Endothelial cell of umbilical vein (primary cell): ENCODE data around the gene ITGA11. TPM values are rescaled to one million over a fixed set of nuclear protein-coding genes. Genes with fewer than 3 reads are reported as not detected.

ENCODE experiments used
- BruUV-seq: library from RNA; stranded (reverse); fragments of 400-500 nt; replicated peaks from 2 replicates; lab custom pipeline; 2021; lab: Mats Ljungman, UMichigan
- CTCF ChIA-PET: fragments of 300-600, 350-600 bp; sonication (Branson Sonifier 250); formaldehyde crosslinking; loops from one replicate; lab custom pipeline; 2021; ENCODE audit warnings: antibody characterized with exemption, inconsistent platforms; lab: Charles Lee
- POLR2A ChIA-PET: fragments of 300-600, 350-600 bp; sonication (Branson Sonifier 250); formaldehyde crosslinking; loops from one replicate; lab custom pipeline; 2021; ENCODE audit warnings: antibody characterized with exemption, inconsistent platforms; lab: Charles Lee
- DNase-seq: peaks from one replicate; pipeline ENCODE4 v3.0.0-alpha.2; 2011; ENCODE audit warnings: low read depth, low spot score
- FAIRE-seq: peaks from 2 replicates; lab custom pipeline; 2011; peaks lifted over from hg19 to GRCh38; lab: Jason Lieb, UNC
- H2AFZ ChIP-seq: 2 replicates; pipeline ENCODE4 v1.6.0; 2012; ENCODE audit warnings: low read depth, low read length, control low read depth, inconsistent platforms
- H3K27ac ChIP-seq: 2 replicates; pipeline ENCODE4 v1.5.1; 2011; ENCODE audit warnings: low read depth, mild to moderate bottlenecking, control low read depth, low read length, moderate library complexity; ENCODE audit not compliant: insufficient read depth
- H3K27me3 ChIP-seq, 2 experiments: 2 replicates each; pipeline versions ENCODE4 v1.6.0 to v1.6.1; 2011; ENCODE audit warnings: low read length in 2 of 2, mixed read lengths in 1 of 2; ENCODE audit not compliant: control insufficient read depth in 2 of 2, insufficient read depth in 2 of 2
- H3K36me3 ChIP-seq, 2 experiments: 2 replicates in 1 of 2; 3 replicates in 1 of 2; pipeline ENCODE4 v1.5.1; 2011; ENCODE audit warnings: low read length in 2 of 2, mild to moderate bottlenecking in 1 of 2, moderate library complexity in 1 of 2; ENCODE audit not compliant: control insufficient read depth in 2 of 2, insufficient read depth in 2 of 2; ENCODE audit errors: extremely low read depth in 1 of 2
- H3K4me1 ChIP-seq: 3 replicates; pipeline ENCODE4 v1.5.1; 2011; ENCODE audit warnings: mild to moderate bottlenecking, low read length; ENCODE audit not compliant: control insufficient read depth, insufficient read depth; ENCODE audit errors: extremely low read depth
- H3K4me2 ChIP-seq: 2 replicates; pipeline ENCODE4 v1.6.1; 2011; ENCODE audit warnings: low read length, control low read depth, mixed read lengths; ENCODE audit not compliant: insufficient read depth
- H3K4me3 ChIP-seq, 3 experiments: fragments of 200-600 bp in 1 of 3; sonication (generic), shearing (Covaris generic) in 1 of 3; replicated peaks in 1 of 3; 2 replicates each; pipeline ENCODE4 v1.5.1; 2011 to 2016; ENCODE audit warnings: control low read depth in 3 of 3, low read length in 3 of 3, mild to moderate bottlenecking in 2 of 3, inconsistent platforms in 1 of 3, low read depth in 1 of 3, moderate library complexity in 1 of 3; ENCODE audit not compliant: insufficient read depth in 1 of 3
- H3K79me2 ChIP-seq: 2 replicates; pipeline ENCODE4 v1.6.0; 2012; ENCODE audit warnings: low read length, inconsistent platforms; ENCODE audit not compliant: control insufficient read depth, insufficient read depth
- H3K9ac ChIP-seq: replicated peaks from 2 replicates; pipeline ENCODE3; 2011; ENCODE audit warnings: low read length, control low read depth; ENCODE audit not compliant: insufficient read depth; ENCODE audit errors: extremely low read depth
- H3K9me1 ChIP-seq: replicated peaks from 3 replicates; pipeline ENCODE4 v1.6.0; 2011; ENCODE audit warnings: mild to moderate bottlenecking, low read length; ENCODE audit not compliant: control insufficient read depth, insufficient read depth; ENCODE audit errors: extremely low read depth
- H3K9me3 ChIP-seq: replicated peaks from 2 replicates; pipeline ENCODE4 v1.5.1; 2012; ENCODE audit warnings: low read length, inconsistent platforms; ENCODE audit not compliant: control insufficient read depth, insufficient read depth
- H4K20me1 ChIP-seq: replicated peaks from 2 replicates; pipeline ENCODE3; 2011; ENCODE audit warnings: mild to moderate bottlenecking, low read length; ENCODE audit not compliant: control insufficient read depth, insufficient read depth; ENCODE audit errors: extremely low read depth
- EZH2 ChIP-seq: IDR thresholded peaks from 2 replicates; pipeline ENCODE4 v1.6.1; 2012; ENCODE audit warnings: borderline replicate concordance, low read depth, mild to moderate bottlenecking, moderate library complexity, low read length, inconsistent platforms; ENCODE audit not compliant: severe bottlenecking
- FOS ChIP-seq: IDR thresholded peaks from 2 replicates; pipeline ENCODE4 v1.6.1; 2011; ENCODE audit warnings: mild to moderate bottlenecking, low read length, moderate library complexity, borderline replicate concordance; ENCODE audit not compliant: insufficient read depth
- GATA2 ChIP-seq: IDR thresholded peaks from 2 replicates; pipeline ENCODE4 v1.7.0; 2011; ENCODE audit warnings: low read depth, mild to moderate bottlenecking, moderate library complexity, mixed read lengths, low read length; ENCODE audit not compliant: insufficient read length, insufficient read depth
- JUN ChIP-seq: IDR thresholded peaks from 2 replicates; pipeline ENCODE4 v1.6.1; 2011; ENCODE audit warnings: borderline replicate concordance, low read depth; ENCODE audit not compliant: insufficient read length, insufficient read depth
- MYC ChIP-seq: IDR thresholded peaks from one replicate; pipeline ENCODE4 v1.6.1; 2011; ENCODE audit warnings: mild to moderate bottlenecking, low read depth, low read length
- POLR2A ChIP-seq: IDR thresholded peaks from 2 replicates; pipeline ENCODE4 v1.6.1; 2012; ENCODE audit warnings: low read depth, mild to moderate bottlenecking, control low read depth, low read length
- POLR2AphosphoS5 ChIP-seq: IDR thresholded peaks from 2 replicates; pipeline ENCODE4 v1.6.1; 2012; ENCODE audit warnings: low read depth, mild to moderate bottlenecking, control low read depth, low read length, moderate library complexity; ENCODE audit not compliant: insufficient read depth
- dilution Hi-C: fragments of 300-500 bp; cut with MboI; formaldehyde crosslinking; loops from one replicate; pipeline ENCODE4 v1.15.0; 2019; ENCODE audit warnings: low sequenced_read_pairs; ENCODE audit not compliant: extremely low pct_ligation_motif_present
- intact Hi-C: fragments of 100-400 bp; cut with micrococcal nuclease; formaldehyde crosslinking; loops from one replicate; pipeline ENCODE4 v1.10.0; 2022
- polyA plus RNA-seq, 4 experiments: library from polyadenylated mRNA; depleted of rRNA in 3 of 4; stranded (reverse) in 3 of 4; unstranded in 1 of 4; fragments of >200 nt; gene quantifications; 2 replicates each; pipeline versions ENCODE4 v1.2.1 to v1.2.3, GENCODE V29; 2011 to 2012; ENCODE audit warnings: missing spikeins in 1 of 4
- total RNA-seq: library from RNA; stranded (reverse); gene quantifications from 2 replicates; pipeline ENCODE4 v1.2.3, GENCODE V29; 2021
- TF ChIP-seq, protein P1 (sequence below): IDR thresholded peaks from 2 replicates; pipeline ENCODE4 v1.6.1; 2011; ENCODE audit not compliant: insufficient read depth, insufficient read length
- TF ChIP-seq, protein P2 (sequence below), 2 donors: IDR thresholded peaks; 1 replicate in 1 of 2; 2 replicates in 1 of 2; pipeline ENCODE4 v1.5.1; 2011; ENCODE audit warnings: low read length in 2 of 2, mild to moderate bottlenecking in 2 of 2, moderate library complexity in 2 of 2, control low read depth in 1 of 2, inconsistent platforms in 1 of 2, low read depth in 1 of 2; ENCODE audit not compliant: insufficient read depth in 1 of 2; ENCODE audit errors: extremely low read depth in 1 of 2

Gene ITGA11
- total and polyA plus RNA-seq, 2 donors (not counting 3 experiments of a cell fraction or from before 2014, with no cell fraction given) = 0.18 to 1.0 TPM

DNA sequence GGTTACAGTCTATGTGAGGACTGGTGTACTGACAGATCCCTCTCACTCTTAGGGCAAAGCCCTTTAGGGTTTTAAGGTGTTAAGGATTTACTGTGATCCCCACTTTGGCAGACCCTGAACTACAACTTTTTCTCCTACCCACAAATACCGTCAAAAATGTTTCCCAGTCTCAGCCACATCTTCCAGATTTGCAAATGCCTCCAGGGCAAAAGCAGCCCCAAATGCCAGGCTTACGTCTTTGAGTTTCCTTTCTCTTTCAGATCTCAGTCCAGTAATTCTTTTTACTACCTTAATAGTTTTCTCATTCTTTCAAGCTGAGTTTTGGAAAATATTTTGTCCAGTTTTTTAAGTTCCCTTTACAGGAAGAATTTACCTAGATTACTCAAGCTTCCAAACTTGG is 13.4 kb upstream of the ITGA11 start:
- H3K27ac ChIP-seq = no peak overlapping the region
- TF ChIP-seq POLR2AphosphoS5 (no peak), POLR2A (no peak)
- no TSS peak for BruUV-seq
- no peak overlapping the region for H3K4me2 ChIP-seq
- DNase-seq (no peak), FAIRE-seq (no peak)
- ChIA-PET POLR2A (no interaction called here), CTCF (no interaction called here)
- dilution Hi-C loops = no loop called here
- H3K36me3 ChIP-seq = no peaks in the 10 kb centered on the region
- H3K4me1 ChIP-seq = no peaks in the 10 kb centered on the region
- H3K9me1 ChIP-seq = no peaks in the 10 kb centered on the region
- peaks cover 43 to 44% of the 10 kb centered on the region in 2 experiments for H3K27me3 ChIP-seq
- H3K79me2 ChIP-seq = no peaks in the 10 kb centered on the region
- H3K9ac ChIP-seq = no peak overlapping the region
- no peak overlapping the region for H2AFZ ChIP-seq
- no peaks in the 10 kb centered on the region for H4K20me1 ChIP-seq
- no peak overlapping the region for H3K4me3 ChIP-seq
- intact Hi-C loops = no loop called here
- H3K9me3 ChIP-seq = no peaks in the 10 kb centered on the region

DNA sequence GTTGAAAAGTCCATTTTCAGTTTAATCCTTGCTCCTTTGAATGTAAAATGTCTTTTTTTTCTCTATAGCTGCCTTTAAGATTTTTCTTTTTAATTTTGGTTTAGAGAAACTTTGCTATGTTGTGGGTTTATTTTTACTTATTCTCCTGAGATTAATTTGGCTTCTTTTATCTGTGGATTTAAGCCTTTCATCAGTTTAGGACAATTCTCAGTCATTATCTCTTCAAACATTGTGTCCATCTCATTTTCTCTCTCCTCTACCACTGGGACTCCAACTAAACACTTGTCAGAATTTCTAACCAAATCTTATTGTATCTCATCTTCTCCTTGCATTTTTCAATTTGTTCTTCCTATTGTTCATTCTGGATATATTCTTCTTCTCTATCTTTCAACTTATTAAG is 12.4 kb upstream of the ITGA11 start:
- H3K9me1 ChIP-seq = no peaks in the 10 kb centered on the region
- intact Hi-C loops = no loop called here
- H3K27ac ChIP-seq = no peak overlapping the region
- ChIA-PET POLR2A (no interaction called here), CTCF (no interaction called here)
- H3K36me3 ChIP-seq = no peaks in the 10 kb centered on the region
- no peaks in the 10 kb centered on the region for H4K20me1 ChIP-seq
- H3K4me3 ChIP-seq = no peak overlapping the region
- FAIRE-seq = no peak
- BruUV-seq = no TSS peak
- no peaks in the 10 kb centered on the region for H3K4me1 ChIP-seq
- no peaks in the 10 kb centered on the region for H3K79me2 ChIP-seq
- H2AFZ ChIP-seq = no peak overlapping the region
- no peak for DNase-seq
- no peak overlapping the region for H3K4me2 ChIP-seq
- no peak overlapping the region for H3K9ac ChIP-seq
- dilution Hi-C loops = no loop called here
- no peak for TF ChIP-seq MYC
- TF ChIP-seq EZH2 = no peak
- TF ChIP-seq FOS = no peak
- no peak for TF ChIP-seq GATA2
- no peak for TF ChIP-seq JUN
- TF ChIP-seq POLR2AphosphoS5 = no peak
- no peak for TF ChIP-seq POLR2A
- TF ChIP-seq, protein P1, sequence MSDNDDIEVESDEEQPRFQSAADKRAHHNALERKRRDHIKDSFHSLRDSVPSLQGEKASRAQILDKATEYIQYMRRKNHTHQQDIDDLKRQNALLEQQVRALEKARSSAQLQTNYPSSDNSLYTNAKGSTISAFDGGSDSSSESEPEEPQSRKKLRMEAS = no peak
- TF ChIP-seq, protein P2, sequence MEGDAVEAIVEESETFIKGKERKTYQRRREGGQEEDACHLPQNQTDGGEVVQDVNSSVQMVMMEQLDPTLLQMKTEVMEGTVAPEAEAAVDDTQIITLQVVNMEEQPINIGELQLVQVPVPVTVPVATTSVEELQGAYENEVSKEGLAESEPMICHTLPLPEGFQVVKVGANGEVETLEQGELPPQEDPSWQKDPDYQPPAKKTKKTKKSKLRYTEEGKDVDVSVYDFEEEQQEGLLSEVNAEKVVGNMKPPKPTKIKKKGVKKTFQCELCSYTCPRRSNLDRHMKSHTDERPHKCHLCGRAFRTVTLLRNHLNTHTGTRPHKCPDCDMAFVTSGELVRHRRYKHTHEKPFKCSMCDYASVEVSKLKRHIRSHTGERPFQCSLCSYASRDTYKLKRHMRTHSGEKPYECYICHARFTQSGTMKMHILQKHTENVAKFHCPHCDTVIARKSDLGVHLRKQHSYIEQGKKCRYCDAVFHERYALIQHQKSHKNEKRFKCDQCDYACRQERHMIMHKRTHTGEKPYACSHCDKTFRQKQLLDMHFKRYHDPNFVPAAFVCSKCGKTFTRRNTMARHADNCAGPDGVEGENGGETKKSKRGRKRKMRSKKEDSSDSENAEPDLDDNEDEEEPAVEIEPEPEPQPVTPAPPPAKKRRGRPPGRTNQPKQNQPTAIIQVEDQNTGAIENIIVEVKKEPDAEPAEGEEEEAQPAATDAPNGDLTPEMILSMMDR (IDR thresholded peaks at IDR 0.05; ENCODE audit: extremely low read depth in 1 of 2, insufficient read depth in 1 of 2, low read depth in 1 of 2, low read length in 2 of 2) = no peak
- no peaks in the 10 kb centered on the region for H3K9me3 ChIP-seq
- H3K27me3 ChIP-seq = peaks cover 47% of the 10 kb centered on the region in 2 experiments
